GM23248 (cell line): Measurements from ENCODE around the gene HSPBAP1.

Experiments used
- EZH2 ChIP-seq: fragments of 200-600 bp; sonication (generic); IDR thresholded peaks from 2 replicates; pipeline ENCODE4 v1.6.1; 2018; ENCODE audit warnings: antibody characterized with exemption, mild to moderate bottlenecking; ENCODE audit not compliant: insufficient read depth, poor library complexity, severe bottlenecking
- EZH2phosphoT487 ChIP-seq: fragments of 200-600 bp; sonication (generic); IDR thresholded peaks from 2 replicates; pipeline ENCODE4 v1.6.1; 2018; ENCODE audit warnings: antibody characterized with exemption, moderate library complexity, mild to moderate bottlenecking, low read depth; ENCODE audit not compliant: insufficient read depth

- TF ChIP-seq EZH2 (no peak), EZH2phosphoT487 (no peak)
Measured at GRCh38 chr3:122826278-122826677, 32.6 kb upstream of the HSPBAP1 start.
